GM19463 (cell line): ENCODE data around the gene TAB3.
A peak's percentile ranks its signal among the peaks of the same experiment; 100 is the strongest.
"Not testable (repeated sequence)": the region's sequence is repeated elsewhere in the genome, so short reads cannot be mapped to it uniquely, and the experiment has no call there.

Experiments used
- ATAC-seq: cut with Tn5 transposase; IDR thresholded peaks from one replicate; pipeline ENCODE4 v1.9.1; 2021; ENCODE audit warnings: mild to moderate bottlenecking, moderate library complexity; ENCODE audit not compliant: unreplicated experiment

The TAB3 gene

GRCh38 chrX:30822068-30822681 lies 66.9 kb downstream of the TAB3 start:
- ATAC-seq = peak; percentile 83

GRCh38 chrX:30821116-30821515 lies 67.9 kb downstream of the TAB3 start:
- no peak for ATAC-seq

- no peak for ATAC-seq
These were observed 70.0 kb downstream of the TAB3 start for GRCh38 chrX:30819080-30819479.

GRCh38 chrX:30816079-30816478 lies 73.0 kb downstream of the TAB3 start:
- ATAC-seq = no peak

GRCh38 chrX:30814978-30815377 lies 74.1 kb downstream of the TAB3 start:
- ATAC-seq = no peak

GRCh38 chrX:30812326-30812725 lies 76.7 kb downstream of the TAB3 start:
- peak; percentile 97 for ATAC-seq

GRCh38 chrX:30806187-30806728 lies 82.8 kb downstream of the TAB3 start:
- ATAC-seq = no peak

GRCh38 chrX:30804462-30804861 lies 84.6 kb downstream of the TAB3 start:
- ATAC-seq = no peak

GRCh38 chrX:30800901-30801300 lies 88.2 kb downstream of the TAB3 start:
- ATAC-seq = no peak

- no peak for ATAC-seq
These were observed 89.7 kb downstream of the TAB3 start for GRCh38 chrX:30799327-30799726.

- no peak for ATAC-seq
These were observed 90.2 kb downstream of the TAB3 start for GRCh38 chrX:30798810-30799209.

- not testable (repeated sequence) for ATAC-seq
These were observed 91.8 kb downstream of the TAB3 start for GRCh38 chrX:30797301-30797700.

- ATAC-seq = no peak
These were observed 92.8 kb downstream of the TAB3 start for GRCh38 chrX:30795981-30796958.

- ATAC-seq = no peak
These were observed 94.6 kb downstream of the TAB3 start for GRCh38 chrX:30794497-30794896.

- no peak for ATAC-seq
These were observed 95.3 kb downstream of the TAB3 start for GRCh38 chrX:30793767-30794103.

GRCh38 chrX:30793075-30793766 lies 95.8 kb downstream of the TAB3 start:
- no peak for ATAC-seq

- no peak for ATAC-seq
These were observed 97.5 kb downstream of the TAB3 start for GRCh38 chrX:30791296-30792278.

- ATAC-seq = no peak
These were observed 102.0 kb downstream of the TAB3 start for GRCh38 chrX:30787012-30787411.

- ATAC-seq = no peak
These were observed 102.7 kb downstream of the TAB3 start for GRCh38 chrX:30786374-30786773.
